GM19452 (cell line): ENCODE results near the gene NHLH1.
"Not testable (repeated sequence)": the region's sequence is repeated elsewhere in the genome, so short reads cannot be mapped to it uniquely, and the experiment has no call there.

Source experiments
- ATAC-seq: cut with Tn5 transposase; IDR thresholded peaks from one replicate; pipeline ENCODE4 v1.9.1; 2021; ENCODE audit not compliant: unreplicated experiment

Gene NHLH1

DNA sequence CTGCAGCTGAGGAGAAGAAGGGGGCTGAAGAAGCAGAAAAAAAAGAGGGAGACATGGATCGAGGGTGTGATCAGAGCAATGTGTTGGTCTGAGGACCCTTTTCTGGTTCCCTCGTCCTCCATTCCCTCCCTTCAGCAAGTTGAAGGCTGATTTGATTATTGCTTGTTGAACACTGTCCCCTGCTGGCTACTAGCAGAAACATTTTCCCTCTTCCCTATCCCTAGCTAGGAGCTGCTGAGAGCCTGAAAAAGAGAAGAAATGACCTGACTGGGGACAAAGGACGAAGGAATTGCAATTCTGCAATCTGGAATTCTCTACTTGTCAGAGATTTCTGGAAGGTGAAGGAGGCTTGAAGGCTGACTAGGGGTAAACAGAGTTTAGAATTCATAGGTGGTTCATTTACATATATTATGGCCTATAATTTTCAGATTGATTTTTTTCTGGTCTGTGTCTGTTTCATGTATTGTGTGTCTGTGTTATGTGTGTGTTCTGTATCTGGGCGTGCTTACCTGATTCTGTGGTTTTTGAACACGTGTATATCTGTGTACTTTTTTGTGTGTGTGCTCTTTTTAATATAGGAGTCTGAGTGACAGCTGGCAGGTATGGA lies 9.8 kb downstream of the NHLH1 start:
- ATAC-seq: no peak

DNA sequence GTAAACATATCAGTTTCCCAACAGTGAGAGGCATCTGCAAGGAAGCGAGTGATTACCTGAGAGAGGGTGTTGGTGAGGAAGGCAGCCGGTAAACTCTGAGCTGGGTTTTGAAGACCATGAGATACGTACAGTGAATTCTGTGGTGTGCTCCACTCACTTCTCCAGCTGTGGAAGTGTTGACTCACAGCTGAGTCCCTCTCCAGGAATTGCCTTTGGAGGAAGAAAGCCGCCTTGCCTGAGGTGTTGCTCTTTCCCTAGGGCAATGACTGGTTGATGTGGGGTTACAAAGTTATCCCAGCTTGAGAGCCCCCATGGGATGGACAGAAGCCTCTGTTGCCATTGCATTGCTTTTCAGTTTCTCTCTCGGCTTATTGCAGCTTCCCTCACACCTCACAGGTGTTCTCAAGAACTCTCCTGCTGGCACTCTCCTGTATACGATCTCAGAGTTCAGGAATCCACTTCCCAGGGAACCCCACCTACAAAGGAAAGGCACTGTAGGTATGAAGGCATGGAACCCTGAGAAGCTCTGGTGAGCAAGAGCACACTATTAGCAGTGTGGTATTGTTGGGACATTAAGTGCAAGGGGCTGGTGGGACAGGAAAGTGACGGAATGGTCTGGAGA lies 10.8 kb downstream of the NHLH1 start:
- ATAC-seq: no peak

DNA sequence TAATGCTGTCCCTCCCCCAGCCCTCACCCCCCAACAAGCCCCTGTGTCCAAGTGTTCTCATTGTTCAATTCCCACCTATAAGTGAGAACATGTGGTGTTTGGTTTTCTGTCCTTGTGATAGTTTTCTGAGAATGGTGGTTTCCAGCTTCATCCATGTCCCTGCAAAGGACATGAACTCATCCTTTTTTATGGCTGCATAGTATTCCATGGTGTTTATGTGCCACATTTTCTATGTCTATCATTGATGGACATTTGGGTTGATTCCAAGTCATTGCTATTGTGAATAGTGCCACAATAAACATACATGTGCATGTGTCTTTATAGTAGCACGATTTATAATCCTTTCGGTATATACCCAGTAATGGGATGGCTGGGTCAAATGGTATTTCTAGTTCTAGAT lies 17.9 kb downstream of the NHLH1 start:
- not testable (repeated sequence) for ATAC-seq

DNA sequence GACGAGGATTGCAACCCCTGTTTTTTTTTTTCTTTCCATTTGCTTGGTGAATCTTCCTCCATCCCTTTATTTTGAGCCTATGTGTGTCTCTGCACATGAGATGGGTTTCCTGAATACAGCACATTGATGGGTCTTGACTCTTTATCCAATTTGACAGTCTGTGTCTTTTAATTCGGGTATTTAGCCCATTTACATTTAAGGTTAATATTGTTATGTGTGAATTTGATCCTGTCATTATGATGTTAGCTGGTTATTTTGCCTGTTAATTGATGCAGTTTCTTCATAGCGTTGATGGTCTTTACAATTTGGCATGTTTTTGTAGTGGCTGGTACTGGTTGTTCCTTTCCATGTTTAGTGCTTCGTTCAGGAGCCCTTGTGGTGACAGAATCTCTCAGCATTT lies 21.5 kb downstream of the NHLH1 start:
- ATAC-seq: not testable (repeated sequence)

DNA sequence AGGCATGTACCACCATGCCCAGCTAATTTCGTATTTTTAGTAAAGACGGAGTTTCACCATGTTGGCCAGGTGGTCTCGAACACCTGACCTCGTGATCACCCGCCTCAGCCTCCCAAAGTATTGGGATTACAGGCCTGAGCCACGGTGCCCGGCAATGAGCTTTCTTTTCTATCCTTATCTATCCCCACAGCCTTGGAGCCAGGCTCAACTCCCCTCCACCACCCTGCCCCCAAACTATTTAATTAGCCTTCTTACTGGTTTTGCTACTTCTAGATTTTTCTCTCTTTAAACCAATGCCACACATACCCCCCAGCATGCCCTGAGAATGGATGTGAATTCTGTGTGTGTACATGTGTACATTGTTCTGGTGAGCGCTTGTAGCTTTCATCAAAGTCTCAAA lies 27.8 kb downstream of the NHLH1 start:
- no peak for ATAC-seq

DNA sequence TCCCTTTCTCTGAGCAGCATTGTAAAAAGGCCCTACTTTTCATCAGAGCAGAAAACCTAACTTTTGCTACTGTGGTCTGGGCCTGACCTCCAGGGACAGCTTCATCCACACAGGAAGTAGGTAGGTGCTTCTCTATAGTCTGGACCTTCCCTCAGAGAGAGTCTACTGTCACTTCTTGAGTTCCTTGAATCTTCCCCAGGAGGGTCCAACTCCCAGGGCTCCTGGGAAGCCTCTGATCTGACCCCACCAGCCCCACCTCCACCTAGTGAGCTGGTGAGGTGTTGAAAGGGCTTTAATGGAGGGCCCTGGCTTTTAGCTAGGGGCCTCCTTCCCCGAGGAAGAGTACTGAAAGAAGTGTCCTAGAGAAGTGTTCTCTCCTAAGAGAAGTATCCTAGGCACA lies 30.8 kb downstream of the NHLH1 start:
- ATAC-seq: no peak

DNA sequence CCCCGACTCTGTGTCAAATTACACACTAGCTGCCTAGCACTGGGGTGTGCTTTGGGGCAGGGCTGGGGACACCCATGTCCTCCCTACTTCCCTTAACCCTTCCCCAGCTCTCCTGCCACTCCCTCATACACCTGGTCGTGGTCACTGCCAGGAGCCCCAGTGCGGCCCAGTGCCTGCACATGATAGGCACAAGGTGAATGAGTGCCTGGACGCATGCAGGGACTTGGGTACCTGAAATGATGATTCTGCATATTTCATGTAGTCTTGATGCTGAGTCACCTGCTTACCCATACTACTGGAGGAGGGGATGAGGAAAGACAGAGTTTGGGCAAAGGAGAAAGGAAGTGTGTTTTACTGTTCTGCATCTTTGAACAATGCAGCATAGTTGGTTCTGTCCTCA lies 32.0 kb downstream of the NHLH1 start:
- ATAC-seq: no peak

DNA sequence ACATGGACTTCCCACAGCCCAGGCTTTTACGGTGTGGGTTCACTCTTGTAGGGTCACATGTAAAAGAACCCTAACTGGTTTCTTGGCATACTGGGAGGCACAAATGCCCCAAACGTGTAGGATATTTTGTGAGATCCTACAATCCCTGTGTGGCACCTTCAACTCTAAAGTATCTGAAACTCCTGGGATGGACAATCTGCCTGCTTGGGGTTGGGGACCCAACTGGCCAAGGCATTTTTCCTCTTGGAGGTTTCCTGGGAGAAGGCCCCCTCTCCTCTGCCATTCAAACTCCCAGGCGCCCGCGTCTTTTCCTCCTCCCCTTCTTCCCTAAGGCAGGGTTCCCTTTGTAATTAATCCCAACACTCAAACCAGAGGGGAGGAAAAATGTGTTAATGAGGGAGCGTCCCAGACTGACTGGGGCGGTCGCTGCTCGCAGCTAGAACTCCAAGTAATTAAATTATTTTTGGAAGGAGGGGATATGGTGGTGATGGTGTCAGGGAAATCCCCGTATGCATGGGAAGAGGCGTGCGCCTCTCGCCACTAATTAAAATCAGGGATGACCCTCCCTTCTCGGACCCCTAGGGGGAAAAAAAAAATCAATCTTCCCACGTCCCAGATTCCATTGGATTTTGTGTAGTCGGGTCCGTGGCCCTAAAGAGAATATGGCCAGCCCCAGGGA lies 32.8 kb downstream of the NHLH1 start:
- ATAC-seq: no peak

DNA sequence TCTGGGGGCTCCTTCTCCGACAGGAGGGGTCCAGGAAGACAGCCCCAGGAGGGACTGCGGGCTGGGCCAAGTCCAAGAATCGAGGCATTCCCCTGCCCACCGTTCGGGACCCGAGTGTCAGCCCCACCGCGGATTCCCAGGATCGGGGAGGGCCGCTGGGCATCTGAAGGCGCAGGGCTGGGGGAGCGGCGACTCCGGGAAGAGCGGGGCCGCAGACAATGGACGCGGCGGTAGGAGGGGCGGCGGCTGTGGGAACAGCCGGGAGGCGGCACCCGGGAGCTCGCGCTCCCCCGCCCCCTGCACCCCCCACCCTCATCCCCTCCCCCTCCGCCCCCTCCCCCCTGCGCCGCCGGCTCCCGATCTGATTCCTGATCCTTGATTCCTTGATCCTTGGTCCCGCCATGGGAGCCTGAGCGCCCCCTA lies 33.4 kb downstream of the NHLH1 start, which contains the start of gene VANGL2:
Gene VANGL2 (plus strand): TSS at position 342 of the 423 bp plus-strand sequence. CDS start 15,274 bp downstream, outside the sequence.
- no peak for ATAC-seq

DNA sequence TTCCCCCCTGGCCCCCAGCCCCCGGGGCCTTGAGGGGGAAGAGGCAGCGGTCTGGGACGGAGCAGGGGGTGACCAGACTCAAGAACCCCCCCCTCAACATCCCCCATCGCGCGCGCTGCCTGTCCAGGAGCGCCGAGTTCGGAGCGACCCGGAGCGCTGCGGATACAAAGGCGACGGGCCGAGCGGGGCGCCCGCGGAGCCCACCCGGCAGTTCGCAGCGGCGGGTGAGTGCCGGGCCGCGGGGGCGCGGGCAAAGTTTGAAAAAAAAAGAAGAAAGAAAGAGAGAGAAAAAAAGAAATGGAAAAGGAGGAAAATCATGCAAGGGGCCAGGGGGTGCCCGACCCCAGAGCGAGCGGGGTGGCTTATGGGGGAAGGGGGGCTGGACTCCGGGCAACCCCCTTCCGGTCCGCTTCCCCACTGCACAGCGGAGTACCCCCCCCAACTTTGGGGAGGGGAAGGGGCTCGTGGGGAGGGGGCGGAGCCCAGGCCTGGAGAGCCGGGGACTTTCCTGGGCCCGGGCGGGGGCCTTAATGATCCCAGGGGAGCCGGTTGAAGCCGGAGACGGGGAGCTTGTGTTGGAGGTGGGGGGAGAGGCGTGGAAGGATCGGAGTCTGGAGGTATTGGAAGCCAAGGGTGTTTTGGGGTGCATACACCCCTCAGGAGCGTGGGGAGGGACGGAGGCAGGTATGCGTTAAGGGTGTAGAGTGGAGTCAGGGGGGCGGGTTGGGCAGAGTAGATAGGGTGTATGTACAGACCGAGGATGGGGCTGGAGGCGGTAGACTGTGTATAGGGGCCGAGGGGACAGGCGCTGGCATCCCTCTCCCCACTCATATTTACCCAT lies 34.0 kb downstream of the NHLH1 start:
- ATAC-seq: no peak

DNA sequence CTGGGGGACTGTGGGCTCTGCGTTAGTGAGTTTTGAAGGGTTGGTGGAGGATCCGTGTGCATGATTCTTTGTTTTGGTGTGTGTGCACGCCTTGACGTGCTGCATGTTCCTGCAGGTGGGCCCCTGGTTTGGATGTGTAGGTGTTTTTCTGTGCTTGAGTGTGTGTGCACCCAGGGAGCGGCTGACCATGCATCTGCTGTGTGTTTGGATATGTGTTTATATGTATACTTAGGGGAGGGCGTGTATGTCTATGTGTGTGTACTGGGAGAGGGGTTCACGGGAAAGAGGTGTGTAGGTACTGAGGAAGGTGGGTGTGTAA lies 34.6 kb downstream of the NHLH1 start:
- ATAC-seq: no peak

DNA sequence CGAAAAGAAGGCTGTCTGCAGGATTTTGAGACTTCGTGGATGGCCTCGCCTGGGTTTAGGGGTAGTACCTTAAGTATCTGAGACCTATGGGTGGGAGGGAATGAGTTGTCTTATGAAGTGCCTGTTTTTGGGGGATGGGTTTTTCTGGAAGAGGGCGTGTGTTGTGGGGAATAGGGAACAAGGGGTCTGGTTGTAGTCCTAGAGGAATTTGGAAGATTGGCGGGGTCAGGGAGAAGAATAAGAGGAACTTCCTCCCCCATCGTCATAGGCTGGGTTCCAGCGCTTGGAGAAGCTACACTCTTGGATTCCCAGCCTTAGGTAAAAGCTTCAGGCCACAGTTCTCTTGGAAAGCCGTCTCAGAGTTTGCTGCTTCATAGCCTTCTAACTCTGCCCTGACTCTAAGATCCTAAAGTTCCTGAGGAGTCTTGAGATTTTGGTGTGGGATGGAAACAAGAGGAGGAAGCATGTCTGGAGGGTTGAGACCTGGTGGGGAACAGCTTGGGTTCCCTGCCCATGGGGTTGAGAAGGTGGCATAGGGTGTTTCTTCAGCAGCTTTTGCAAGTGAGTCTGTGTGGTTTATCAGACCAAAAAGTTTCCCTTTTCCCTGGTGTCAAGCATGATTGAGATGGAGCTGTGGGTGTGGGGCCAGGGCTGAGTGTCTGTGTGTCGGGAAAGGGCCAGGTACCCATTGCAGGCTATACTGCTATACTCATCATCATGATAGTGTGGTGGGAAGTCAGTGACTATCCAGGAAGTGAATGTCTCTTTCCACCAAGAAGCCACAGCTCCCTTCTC lies 35.3 kb downstream of the NHLH1 start:
- ATAC-seq: no peak

DNA sequence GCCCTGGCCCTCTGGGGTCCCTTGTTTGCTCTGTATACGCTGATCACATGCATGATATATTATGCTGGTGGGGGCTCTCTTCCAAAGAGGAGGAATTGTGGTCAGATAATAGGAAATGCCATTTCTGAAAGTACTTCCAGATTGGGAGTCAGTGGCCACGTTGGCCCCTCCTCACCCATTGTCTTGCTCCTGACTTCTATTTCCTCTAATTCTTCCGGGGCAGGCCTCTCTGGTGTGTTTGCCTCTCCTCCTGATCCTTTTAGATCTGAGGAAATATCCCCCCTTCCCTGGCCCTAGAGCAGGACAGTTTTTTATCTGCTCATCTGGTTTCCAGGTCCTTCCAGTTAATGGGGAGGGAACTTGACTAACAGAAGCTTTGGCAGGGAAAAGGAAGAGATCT lies 36.4 kb downstream of the NHLH1 start:
- ATAC-seq: no peak

DNA sequence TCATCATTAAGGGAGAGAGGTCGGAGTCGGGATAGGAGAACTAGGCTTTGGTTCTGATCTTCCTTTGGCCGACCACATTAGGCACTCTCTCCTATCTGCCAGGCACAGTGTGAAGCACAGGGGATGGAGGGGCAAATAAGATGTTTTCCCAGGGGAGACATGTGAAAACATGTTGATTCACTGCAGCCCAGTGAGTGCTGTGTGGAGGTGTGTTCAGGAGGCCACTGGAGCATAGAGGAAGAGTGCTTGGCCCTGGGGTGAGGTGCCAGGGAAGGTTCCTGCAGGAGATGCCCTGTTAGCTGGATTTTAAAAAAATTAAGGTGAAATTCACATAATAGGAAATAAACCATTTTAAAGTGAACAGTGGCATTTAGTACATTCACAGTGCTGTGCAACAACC lies 37.2 kb downstream of the NHLH1 start:
- ATAC-seq: no peak

DNA sequence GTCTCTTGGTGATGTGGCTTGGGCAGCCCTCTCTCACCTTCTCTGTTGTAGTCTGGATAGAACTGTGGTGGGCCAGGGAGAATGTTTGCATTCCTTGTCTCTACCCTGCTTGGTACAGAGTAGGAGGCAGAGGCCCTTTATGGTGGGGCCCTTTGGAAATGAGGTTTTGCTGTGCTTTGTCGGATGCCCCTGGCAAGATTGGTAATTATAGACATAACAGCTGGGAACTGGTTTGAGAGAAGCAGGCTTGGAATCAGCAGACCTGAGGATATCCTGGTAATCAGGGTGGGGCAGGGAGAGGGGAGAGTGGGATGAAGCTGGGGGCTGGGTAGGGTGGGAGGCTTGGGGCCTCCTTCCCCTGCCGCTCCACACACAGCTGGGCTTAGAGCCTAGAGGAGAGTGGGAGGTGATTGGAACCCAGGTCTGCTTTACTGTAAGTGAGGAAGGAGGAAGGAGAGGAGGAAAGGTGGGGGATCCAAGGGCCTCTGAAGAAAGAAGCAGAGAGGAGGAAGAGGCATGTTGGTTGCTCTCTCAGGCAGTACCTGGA lies 38.5 kb downstream of the NHLH1 start:
- no peak for ATAC-seq

DNA sequence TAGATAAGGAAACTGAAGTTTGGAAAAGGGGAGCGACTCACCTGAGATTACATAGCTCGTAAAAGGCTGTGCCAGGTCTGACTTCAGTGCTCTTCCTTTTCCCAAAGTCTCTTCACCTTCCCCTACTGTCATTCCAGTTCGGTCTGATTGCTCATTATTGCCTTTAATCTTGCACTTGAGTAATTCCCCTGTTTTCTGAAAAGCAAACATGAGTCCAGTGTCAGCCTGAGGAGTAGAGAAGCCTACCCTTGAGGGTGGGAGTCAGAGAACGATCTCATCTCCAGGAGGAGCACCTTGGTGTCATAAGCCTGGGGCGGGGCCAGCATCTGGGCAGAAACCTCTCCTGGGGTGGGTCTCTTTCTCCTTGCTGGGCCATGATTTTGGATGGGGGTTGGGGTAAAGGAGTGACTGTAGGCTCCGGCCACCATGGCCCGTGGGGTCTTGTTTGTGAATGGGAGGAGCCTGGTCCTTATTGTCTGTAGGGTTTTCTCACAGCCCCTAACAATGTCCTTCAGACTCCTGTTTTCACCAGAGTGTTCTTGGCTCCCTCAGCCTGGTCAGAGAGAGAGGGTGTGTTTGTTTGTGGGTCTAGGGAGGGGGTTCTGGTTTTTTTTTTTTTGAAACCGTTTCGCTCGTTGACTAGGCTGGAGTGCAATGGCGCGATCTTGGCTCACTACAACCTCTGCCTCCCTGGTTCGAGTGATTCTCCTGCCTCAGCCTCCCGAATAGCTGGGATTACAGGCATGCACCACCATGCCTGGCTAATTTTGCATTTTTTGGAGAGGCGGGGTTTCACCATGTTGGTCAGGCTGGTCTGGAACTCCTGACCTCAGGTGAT lies 39.5 kb downstream of the NHLH1 start:
- ATAC-seq: no peak

DNA sequence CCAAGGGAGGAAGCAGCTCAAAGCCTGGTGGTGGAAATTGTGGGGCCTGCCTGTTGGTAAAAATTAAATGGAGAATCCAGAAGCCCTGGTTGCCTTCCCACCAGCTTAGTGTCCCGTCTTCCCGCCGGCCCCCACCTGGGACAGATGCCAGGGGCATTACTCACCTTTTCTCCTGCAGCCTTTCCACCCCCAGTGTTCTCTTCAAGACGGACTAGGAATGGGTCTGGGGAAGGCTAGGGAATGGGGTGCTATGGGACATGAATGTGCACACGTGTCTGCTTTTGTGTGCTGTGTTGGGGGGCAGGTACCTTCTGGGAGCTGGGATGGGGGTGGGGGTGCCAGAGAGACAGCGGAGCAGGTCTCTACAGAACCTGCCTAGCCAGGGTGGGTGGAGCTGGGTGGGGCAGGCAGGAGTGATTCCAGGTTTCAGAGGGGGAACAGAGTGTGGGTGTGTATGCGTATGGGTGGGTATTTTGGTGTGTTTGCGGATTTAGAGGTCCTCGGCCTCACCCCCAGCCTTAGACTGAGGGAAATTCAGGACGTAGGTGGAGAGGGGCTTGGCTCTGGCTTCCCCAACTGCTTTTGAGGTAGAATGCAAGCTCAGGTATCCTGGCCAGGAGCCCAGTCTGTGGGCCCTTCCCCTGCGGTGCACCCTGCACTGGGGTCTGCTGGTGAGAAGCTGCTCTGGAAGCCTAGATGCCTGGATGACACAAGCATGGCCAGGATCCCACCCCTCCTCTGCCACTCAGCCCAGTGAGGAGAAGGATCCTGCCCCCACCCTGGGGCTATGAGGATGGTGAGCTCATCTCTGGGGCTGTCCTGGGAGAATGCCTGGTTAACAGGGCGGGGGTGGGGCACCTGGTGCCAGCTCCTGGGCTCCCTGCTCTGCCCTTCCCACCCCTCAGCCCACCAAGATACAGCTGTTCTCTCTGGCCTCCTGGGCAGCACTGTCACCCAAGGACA lies 41.2 kb downstream of the NHLH1 start:
- ATAC-seq: no peak

DNA sequence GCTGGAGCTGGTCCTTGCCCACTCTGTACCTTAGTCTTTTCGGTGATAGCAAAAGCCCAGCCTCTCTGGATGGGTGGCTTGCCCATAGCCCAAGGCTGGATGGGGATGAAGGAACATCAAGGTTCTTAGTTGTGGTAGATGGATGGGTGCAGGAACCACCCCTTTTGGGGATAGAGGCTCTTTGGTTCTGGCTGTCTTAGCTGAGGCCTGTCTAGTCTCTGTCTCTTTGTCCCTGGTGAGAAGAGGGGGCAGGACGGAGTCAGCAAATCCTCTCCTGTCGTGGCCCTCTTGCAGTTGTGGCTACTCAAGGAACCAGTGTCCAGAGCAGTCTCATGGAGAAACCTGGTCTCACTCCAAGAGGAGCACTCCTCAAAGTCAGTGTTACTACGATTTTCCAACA lies 42.0 kb downstream of the NHLH1 start:
- ATAC-seq: no peak

DNA sequence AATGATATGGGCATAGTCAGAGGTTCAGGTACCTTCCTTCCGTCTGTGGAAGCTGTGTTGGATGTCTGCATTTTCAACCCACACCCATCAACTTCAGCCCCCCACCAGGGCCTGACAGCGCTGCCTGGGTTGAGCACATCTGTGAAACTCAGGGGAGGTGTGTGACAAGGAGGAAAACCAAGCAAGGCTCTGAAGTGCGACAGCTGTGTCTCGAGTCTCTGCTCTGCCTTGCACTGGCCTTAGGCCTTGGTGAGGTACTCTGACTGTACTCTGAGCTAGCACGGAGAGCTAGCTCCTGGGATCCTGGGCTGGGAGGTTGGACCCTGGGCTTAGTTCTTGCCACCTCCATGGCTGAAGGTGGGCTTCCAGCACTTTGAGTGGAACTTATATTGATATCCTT lies 42.6 kb downstream of the NHLH1 start:
- no peak for ATAC-seq
